Measurements from ENCODE around the gene GLRA2.

GLRA2 gene

GRCh38 chrX:14529290-14529989 is at the start of gene GLRA2:
Gene GLRA2, plus strand, starts transcription at chrX:14529536. Its CDS starts 522 bp downstream, at chrX:14530058.
- no peak for DNase-seq

- DNase-seq = no peak
Measured at GRCh38 chrX:14489437-14489836, 39.9 kb upstream of the GLRA2 start.

GRCh38 chrX:14491689-14492088 is 37.6 kb upstream of the GLRA2 start:
- DNase-seq = no peak

- DNase-seq = no peak
Measured at GRCh38 chrX:14496674-14497073, 32.7 kb upstream of the GLRA2 start.

GRCh38 chrX:14497184-14497666 is 32.1 kb upstream of the GLRA2 start:
- no peak for DNase-seq

- peak; percentile 8 for DNase-seq
Measured at GRCh38 chrX:14501327-14501726, 28.0 kb upstream of the GLRA2 start.

- no peak for DNase-seq
Measured at GRCh38 chrX:14504960-14505538, 24.3 kb upstream of the GLRA2 start.

- DNase-seq = no peak
Measured at GRCh38 chrX:14505648-14506047, 23.7 kb upstream of the GLRA2 start.

GRCh38 chrX:14506866-14507265 is 22.5 kb upstream of the GLRA2 start:
- DNase-seq = no peak

- DNase-seq = peak; percentile 28
Measured at GRCh38 chrX:14508025-14508690, 21.2 kb upstream of the GLRA2 start.

GRCh38 chrX:14509325-14510057 is 19.8 kb upstream of the GLRA2 start:
- DNase-seq = no peak

- DNase-seq = peak; percentile 64
Measured at GRCh38 chrX:14528629-14529289, 577 bp upstream of the GLRA2 start.

GRCh38 chrX:14533867-14534266 is 4.5 kb downstream of the GLRA2 start:
- no peak for DNase-seq

GRCh38 chrX:14546190-14546589 is 16.9 kb downstream of the GLRA2 start:
- no peak for DNase-seq

GRCh38 chrX:14554131-14554715 is 24.9 kb downstream of the GLRA2 start:
- DNase-seq = no peak

GRCh38 chrX:14564058-14564457 is 34.7 kb downstream of the GLRA2 start:
- DNase-seq = no peak

- DNase-seq = no peak
Measured at GRCh38 chrX:14573161-14573560, 43.8 kb downstream of the GLRA2 start.

GRCh38 chrX:14581081-14581480 is 51.7 kb downstream of the GLRA2 start:
- no peak for DNase-seq

GRCh38 chrX:14584548-14584947 is 55.2 kb downstream of the GLRA2 start:
- DNase-seq = no peak

GRCh38 chrX:14590216-14590615 is 60.9 kb downstream of the GLRA2 start:
- no peak for DNase-seq

- no peak for DNase-seq
Measured at GRCh38 chrX:14590693-14591424, 61.5 kb downstream of the GLRA2 start.

- DNase-seq = no peak
Measured at GRCh38 chrX:14591976-14592375, 62.6 kb downstream of the GLRA2 start.
